T1000 (cell line): ENCODE data around the gene MYCL.
"Not testable (repeated sequence)": the region's sequence is repeated elsewhere in the genome, so short reads cannot be mapped to it uniquely, and the experiment has no call there.

Source experiments
- DNase-seq: peaks from one replicate; lab custom pipeline; 2025; ENCODE audit warnings: mixed read lengths; lab: John Stamatoyannopoulos, UW

The MYCL gene

DNA sequence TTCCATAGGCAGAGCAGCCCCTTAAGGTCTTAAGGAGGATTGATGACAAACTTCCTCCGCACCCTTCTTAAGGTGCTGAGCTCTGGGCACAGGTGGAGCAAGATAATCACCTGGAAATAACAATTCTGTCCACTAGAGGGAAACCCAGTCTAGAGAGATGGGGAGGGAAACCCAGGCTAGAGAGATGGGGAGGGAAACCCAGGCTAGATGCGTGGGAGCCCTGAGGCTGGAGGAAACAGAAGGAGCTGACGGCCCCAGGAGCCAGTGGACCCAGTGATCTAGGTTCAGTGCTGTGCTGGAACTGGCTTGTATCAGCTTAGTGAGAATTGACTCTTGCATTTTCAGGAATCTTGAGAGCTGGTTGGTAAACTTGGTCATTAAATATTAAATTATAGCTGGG lies 17.8 kb upstream of the MYCL start:
- no peak for DNase-seq

DNA sequence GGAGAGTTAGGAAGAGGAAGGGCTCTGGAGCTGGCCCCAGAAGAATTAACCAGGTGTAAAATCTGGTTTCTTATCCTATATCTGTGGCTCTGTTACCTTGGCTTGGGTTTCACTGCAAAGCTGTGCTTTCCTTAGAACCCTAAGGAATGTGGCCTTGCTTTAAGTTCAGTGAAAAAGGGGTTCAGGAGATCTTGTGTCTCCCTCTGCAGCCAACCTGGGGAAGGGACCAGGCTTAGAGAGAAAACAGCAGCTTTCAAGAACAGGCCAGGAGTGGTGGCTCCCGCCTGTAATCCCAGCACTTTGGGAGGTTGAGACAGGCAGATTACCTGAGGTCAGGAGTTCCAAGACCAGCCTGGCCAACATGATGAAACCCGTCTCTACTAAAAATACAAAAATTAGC lies 16.1 kb upstream of the MYCL start:
- no peak for DNase-seq

DNA sequence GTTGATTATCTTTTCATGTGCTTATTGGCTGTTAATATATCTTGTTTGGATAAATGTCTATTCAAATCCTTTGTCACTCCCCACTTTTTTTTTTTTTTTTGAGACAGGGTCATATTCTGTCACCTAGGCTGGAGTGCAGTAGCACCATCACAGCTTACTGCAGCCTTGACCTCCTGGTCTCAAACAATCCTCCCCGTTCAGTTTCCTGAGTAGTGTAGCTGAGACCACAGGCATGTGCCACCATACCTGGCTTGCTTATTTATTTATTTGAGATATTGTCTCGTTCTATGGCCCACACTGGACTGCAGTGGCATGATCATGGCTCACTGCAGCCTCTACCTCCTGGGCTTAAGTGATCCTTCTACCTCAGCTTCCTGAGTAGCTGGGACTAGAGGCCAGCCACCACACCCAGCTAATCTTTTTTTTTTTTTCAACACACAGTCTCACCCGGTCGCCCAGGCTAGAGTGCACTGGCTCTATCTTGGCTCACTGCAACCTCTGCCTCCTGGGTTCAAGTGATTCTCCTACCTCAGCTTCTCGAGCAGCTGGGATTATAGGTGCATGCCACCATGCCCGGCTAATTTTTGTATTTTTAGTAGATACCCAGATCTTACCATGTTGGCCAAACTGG lies 13.9 kb upstream of the MYCL start:
- no peak for DNase-seq

DNA sequence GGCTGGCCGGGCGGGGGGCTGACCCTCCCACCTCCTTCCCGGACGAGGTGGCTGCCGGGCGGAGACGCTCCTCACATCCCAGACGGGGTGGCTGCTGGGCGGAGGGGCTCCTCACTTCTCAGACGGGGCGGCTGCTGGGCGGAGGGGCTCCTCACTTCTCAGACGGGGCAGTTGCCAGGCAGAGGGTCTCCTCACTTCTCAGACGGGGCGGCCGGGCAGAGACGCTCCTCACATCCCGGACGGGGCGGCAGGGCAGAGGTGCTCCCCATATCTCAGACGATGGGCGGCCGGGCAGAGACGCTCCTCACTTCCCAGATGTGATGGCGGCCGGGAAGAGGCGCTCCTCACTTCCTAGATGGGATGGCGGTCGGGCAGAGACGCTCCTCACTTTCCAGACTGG lies 11.4 kb upstream of the MYCL start:
- DNase-seq = not testable (repeated sequence)

DNA sequence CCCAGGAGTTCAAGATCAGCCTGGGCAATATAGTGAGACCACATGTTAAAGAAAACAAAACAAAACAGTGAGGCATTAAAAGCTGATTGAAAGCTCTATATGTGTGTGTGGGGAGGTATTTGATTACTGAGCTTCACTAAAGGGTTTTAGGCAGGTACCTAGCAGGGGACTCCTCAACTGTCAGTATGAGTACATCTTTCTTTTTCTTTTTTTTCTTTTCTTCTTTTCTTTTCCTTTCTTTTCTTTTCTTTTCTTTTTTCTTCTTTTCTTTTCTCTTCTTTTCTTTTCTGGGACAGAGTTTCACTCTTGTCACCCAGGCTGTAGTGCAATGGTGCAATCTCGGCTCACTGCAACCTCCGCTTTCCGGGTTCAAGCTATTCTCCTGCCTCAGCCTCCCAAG lies 8.5 kb upstream of the MYCL start:
- no peak for DNase-seq

DNA sequence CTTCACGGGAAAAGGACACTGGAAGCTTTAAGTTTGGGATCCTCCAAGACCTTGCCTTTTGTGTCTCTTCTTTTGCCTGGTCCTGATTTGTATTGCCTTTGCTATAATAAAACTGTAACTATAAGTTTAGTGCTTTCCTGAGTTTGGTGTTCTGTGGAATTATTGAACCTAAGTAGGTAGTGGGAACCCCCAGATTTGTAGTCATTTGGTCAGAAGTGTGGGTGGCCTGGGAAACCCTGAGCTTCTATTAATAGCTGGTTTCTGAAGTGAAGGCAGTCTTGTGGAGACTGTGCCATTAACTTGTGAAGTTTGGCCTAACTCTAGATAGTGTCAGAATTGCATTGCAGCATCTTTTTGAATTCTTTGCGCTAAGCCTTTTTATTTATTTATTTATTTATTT lies 6.8 kb upstream of the MYCL start:
- DNase-seq = no peak

DNA sequence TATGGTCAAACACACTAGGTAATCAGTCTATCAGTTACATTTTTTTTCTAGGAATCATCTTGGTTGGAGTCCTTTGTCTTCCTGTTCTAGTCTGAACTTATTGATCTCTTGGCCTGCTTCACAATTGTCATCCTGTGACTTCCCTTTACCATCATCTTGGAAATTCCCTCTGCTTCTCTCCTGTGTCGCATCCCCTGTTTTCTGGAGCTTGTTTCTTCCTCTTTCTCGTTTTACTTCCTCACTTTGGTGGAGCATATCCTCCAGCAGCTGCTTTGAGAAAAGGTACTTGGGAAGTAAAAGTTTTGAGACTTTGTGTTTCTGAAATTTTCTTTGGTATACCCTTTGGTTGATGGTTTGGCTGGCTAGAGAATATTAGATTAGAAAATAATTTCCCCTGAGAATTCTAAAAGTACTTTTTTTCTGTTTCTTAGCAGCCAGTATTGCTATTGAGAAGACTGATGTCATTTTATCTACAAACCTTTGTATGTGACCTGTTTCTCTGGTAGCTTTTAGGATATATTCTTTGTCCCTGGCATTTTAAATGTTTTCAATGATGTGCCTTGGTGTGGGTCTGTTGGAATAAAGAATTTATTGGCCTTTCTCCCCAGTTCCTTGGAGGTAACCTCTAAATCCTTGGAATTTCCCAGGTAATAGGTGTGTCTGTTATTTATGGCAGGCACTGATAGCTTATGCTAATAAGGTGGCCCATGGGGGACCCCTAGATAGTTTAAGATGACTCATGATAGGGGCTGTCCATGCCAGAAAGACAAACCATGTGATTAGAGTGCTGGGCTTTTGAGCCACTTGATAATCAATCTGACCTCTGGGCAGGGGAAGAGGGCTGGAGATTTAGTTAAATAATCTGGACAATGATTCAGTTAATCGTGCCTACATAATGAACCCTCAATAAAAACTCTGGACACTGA lies 6.1 kb upstream of the MYCL start:
- DNase-seq = no peak

DNA sequence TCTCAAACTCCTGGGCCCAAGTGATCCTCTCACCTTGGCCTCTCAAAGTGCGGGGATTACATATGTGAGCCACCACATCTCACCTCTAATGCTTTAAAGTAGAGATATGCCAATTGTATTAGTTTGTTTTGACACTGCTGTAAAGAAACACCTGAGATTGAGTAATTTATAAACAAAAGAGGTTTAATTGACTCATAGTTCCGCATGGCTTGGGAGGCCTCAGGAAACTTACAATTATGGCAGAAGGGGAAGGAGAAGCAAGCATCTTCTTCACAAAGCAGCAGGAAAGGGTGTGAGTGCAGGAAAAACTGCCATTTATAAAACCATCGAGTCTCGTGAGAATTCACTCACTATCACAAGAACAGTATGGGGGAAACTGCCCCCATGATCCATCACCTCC lies 3.5 kb upstream of the MYCL start:
- DNase-seq = no peak

DNA sequence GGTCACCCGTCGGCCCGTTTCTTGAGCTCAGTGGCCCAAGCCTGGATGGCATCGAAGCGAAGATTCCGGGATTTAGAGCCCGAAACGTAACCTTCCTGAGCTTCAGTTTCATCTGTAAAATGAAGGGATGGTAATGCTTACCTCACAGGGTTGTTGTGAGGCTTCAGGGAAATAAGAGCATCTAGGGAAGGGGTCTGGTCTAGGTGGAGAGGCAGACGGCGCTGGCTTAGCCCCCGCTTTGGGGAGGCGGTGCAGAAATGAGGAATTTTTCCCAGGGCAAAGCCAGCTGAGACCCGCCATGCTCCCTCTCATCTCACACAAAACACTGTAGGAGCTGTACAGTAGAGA lies 717 bp upstream of the MYCL start:
- DNase-seq = no peak

DNA sequence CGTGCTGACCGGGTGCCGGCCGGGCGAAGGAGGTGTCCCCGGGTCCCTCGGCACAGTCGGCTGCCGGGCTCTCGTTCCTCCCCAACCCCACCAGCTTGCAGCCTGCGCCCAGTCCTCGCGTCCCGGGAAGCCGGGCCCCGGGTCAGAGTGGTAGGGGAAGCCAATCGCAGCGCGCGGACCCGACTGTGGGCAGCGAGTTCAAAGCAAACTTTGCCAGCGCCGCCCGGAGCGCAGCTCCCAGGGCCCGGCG lies 328 bp downstream of the MYCL start:
- no peak for DNase-seq

DNA sequence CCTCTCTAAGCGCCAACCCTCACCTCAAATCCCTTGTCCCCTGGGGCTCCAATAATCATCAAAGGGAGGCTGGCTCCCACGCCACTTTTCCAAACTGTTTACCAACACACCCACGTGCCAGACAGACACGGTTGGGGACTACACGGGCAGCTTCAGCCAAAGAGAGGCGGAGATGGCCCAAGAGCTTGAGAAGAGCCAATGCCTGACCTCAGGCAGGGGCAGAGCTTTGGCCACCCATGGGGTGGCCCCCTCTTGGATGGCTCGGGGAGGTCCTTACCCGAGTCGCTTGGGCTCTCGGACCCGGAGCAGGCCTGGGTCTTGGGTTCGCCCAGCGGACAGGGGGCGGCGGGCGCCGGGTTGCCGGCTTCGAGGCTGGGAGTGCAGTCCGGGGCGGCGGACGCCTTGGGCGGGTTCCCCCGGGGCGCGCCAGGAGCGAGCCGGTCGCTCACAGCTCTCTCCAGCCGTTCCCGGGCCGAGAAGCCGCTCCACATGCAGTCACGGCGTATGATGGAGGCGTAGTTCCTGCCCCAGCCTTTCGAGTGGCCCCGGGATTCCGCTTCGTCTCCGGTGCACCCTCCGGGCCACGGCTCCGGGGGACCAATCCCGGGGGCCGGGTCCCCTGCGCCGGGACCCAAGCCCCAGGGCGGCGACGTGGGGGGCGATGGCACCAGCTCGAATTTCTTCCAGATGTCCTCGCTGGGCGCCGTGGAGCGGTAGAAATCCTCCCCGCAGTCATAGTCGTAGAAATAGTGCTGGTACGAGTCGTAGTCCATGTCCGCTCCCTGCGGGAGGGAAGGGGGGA lies 854 bp downstream of the MYCL start:
- no peak for DNase-seq

DNA sequence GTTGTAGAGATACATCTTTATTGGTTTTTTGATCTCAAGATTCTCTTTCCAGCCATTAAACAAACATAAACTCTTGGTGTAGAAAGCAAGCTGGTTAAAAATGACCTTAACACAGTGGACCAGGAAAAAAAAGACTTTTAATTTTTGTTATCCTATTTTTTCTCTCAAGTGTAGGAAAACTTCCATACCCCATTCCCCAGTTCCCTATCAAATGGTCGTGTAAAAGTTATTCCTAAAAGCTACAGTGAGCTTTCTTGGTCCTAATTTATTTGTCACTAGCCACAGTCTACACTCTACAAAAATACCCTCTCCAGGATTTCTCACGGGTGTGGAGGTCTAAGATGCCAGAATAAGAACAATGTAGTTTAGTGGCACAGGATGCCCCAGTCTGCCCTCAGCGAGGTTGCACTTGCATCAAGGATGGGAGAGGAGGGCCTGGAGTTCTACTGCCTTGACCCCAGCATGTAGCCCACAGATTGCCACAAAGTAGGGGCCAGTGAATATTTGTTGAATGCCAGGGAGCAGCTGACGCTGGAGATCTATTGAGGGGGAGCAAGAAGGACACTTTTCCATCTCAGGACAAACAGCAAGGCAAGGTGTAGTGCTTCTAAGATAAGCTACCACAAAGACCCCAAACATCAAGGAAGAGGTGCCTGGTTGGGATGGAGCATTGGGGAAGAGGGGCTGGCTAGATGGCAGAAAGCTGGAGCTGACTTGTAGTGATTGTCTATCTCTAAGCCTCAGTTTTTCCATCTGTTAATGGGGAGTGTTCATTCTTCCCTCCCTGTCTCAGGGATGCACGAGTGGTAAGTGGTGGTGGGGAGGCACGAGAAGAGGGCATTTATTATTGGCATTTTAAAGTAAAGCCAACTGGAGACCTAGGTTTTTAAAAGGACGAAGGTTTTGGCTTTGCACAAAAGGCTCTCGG lies 1.8 kb downstream of the MYCL start:
- no peak for DNase-seq

DNA sequence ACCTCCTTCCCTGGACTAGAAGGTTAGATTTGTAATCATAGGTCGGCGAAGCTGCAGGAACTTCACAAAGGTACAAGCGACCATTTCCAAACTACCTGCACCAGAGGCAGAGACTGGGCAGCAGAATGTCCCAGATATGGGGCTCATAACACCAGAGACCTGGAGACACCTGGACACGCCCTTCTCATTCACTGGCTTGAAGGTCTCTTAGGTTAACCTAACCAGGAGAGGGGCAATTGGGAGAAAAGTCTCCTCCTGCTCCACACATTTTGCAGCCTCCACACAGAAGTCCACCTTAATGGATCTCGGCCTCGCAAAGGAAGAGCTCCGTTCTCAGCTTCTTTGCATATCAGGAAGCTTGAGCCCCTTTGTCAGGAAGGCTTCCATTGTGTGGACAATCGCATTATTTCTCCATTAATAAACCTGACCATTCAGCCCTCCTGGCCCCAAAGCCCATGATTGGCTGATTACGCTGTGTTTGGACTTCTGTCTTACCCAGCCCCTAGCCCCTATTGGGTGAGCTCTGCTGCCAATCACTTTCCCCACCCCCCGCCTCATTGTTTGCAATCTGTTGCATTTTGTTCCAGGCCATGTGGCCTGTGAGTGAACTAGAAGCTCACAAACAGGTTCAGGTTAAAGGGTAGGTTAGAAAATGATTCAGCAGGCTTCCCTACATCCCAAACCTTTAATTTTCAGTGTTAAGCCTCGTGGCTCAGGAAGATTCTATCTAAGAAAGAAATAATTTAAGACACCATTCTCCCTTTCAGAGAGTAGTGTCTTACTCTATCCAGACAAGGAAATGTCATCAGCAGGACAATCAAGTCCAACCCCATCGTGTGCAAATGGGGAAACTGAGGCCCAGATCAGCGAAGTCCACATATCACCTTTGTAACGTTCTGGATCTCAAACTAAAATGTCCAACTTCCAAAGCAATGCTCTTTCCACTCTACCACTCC lies 2.8 kb downstream of the MYCL start:
- DNase-seq = no peak

DNA sequence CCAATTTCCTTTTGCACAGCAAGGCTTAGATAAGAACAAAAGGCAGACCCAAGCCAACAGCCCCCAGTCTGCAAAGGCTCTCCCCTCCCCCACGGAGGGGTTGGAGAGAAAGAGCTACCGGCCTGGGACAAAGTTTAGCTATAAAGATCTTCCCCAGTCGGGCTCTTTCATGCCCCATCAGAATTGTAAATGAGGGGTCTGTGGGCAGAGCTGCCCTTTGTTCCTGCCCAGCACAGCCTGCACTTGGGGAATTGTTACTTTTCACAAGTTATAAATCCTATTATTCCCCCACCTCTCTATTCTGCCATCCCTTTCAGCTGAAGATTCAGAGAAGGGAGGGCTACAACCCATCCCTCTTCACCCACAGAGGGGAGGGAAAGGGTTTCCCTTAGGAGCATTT lies 3.5 kb downstream of the MYCL start:
- no peak for DNase-seq

DNA sequence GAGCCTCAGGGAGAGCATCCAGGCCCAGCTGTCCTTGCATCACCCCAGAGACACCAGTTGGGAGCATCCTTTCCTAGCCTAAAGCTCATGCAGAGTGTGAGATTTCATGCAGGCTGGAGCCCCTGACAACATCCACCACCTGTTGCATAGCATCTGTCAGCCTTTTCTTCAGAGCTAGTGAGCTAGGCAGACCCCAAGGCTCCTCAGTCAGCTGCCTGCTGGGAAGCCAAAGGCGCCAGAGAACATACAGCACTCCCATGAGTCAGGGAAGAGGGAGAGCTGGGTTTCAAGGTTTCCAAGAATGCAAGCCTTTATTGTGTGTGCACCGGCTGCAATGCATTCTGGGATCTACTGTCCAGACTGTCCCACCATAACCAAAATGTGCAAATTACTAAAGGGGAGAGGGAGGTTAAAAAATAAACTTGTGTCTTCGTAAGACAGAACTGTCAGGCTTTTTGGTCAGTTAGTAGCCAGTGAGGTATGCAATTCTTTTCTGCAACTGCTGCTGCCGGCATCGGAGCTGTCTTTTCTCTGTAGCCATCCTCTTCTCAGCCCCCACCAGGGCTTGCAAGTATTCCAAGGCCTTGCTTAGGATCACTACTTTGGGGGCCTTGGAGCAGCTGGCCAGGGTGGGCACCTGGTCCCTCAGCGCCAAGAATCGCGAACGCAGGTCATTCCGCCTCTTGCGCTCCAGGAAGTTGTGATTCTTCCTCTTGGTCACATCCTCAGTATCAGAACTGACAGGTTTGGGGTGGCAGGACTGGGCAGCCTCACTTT lies 4.6 kb downstream of the MYCL start:
- DNase-seq = no peak

DNA sequence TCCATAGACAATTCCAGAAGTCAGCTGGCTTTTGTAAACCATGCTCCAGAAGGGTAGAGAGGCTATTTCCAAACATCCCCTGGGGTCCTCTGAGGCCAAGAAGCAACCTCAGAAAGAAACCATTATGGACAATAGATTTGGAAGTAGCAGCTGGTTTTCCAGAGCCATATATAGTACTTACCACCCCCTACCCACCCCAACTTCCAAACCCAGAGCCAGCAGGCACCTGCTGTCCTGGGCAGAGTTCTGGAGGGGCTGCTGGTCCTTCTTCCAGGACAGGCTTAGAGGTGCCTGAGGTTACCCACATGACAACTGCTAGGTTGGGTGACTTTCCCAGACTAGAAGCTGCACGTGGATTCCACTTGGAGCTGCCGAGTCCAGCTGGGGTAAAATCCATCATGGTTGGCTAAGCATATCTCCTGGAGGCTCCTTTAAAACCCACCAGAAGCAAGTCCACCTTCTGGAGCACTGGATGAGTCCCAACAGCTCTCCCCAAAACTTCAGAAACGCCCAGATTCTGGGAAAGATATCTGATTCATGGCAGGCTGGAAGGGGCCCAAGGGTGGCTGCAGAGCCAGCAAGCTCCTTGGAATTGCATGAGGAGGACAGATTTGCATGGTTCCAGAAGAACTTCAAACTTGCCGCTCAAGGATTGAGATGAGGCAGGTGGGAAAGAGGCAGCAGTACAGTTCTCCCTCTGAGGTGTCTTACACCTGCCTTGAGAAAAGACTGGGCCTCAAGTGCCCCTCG lies 5.8 kb downstream of the MYCL start:
- no peak for DNase-seq

DNA sequence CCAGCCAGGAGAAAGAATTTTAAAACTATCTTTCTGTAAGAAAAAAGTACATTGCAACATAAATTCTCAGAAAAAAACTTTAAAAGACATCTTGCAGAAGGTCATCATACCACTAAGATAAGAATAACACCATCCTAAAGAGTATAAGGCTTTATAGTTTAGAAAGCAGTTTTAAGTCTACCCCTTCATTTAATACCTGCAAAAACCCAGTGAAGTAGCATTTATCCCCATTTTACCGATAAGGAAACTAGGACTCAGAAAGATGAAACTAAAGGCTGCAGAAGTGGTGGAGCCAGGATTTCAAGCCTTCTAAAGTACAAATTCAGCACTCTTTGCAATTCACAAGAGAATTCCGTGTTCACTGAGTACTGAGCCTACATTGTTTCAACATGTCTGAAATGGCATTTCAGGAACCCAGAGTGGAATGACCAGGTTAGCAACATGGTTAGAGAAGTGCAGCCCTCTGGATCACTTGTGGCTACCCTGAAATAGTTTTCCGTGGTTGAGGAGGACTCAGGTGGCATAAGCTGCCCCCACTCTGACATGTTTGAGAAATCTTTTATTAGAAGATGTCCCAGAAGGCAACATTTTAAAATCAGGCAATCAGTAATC lies 6.7 kb downstream of the MYCL start:
- DNase-seq = no peak

DNA sequence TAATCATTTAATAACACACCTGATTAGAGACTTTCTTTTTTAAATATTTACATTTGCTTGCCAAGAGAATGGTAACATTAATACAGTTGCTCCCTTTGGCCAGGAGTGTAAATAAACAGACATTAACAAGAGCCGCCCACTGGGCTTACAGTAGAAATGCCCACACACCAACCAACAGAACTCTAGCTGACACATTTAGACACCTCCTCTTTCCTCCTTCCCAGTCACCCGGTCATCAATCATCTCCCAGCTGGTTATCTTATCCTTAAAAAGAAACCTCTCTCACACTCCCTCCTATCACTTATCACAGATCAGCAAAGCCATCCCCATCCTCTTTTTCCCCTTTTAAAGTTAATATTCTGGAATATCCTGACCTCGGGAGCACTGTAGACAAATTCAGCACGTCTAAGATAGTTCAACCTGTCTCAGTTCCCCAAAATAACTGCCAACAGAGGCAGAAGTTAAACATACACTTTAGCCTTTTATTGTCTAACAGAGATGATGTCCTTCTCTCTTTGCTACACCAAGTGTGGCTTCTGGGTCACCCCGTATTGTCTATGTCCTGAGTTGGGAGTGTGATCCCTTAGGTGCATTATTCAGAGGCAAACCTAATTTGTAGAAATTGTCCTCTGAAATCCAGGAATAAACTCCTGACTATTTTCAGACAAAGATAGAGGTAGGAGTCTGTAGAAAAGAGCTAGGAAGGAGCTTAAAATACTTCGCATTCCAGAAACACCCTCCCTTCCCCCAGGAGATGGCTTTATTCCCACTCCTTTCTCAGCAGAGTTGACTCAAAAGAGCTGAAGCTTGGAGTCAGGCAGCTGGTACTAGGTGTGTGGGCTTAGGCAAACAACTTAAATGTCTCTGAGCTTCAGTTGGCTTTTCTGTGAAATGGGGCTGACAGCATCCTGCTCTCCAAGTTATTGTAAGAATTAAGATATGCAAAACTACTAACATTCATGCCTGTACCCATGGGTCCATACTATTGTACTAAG lies 8.8 kb downstream of the MYCL start:
- no peak for DNase-seq
